ENCODE results near the gene C22orf31.
A peak's percentile ranks its signal among the peaks of the same experiment; 100 is the strongest.
"Not testable (repeated sequence)": the region's sequence is repeated elsewhere in the genome, so short reads cannot be mapped to it uniquely, and the experiment has no call there.

Gene C22orf31

GRCh38 chr22:29060251-29060869, 1.3 kb downstream of the C22orf31 start:
- no peak overlapping the region for H3K27ac ChIP-seq
- DNase-seq (ENCODE audit: low read depth, low spot score) = no peak

- no peak overlapping the region for H3K27ac ChIP-seq
- DNase-seq (ENCODE audit: low read depth, low spot score) = no peak
These were observed 5.2 kb downstream of the C22orf31 start for GRCh38 chr22:29056472-29056871.

GRCh38 chr22:29055192-29055830, 6.3 kb downstream of the C22orf31 start:
- H3K27ac ChIP-seq = no peak overlapping the region
- no peak for DNase-seq (ENCODE audit: low read depth, low spot score)

DNA sequence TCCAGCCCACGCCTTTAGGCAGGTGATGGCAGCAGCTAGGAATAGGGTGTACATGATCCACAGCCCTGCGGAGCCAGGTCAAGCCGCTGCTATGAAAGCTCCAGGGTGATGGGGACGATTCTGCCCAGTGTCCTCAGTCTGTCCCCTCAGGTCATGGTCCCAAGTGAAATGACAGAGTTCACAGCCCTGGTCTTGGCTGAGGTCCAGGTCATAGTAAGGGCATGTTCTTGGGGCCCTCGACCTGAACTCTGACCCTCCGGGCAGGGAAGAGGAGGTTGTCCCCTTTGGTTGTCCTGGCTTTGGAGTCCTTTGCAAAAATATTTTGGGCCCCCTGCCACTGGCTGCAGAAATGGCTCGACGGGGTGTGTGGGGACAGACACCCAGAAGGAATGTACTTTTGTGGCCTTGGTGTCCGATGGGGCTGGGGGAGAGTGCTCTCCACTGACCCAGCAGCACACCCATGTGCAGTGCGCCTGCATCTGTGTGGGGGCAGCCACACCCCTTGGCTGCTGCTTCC, 7.3 kb downstream of the C22orf31 start:
- no peak for DNase-seq (ENCODE audit: low read depth, low spot score)
- no peak overlapping the region for H3K27ac ChIP-seq

GRCh38 chr22:29053048-29053702, 8.5 kb downstream of the C22orf31 start:
- H3K27ac ChIP-seq = no peak overlapping the region
- DNase-seq (ENCODE audit: low read depth, low spot score) = no peak

- no peak for DNase-seq (ENCODE audit: low read depth, low spot score)
- no peak overlapping the region for H3K27ac ChIP-seq
These were observed 11.2 kb downstream of the C22orf31 start for GRCh38 chr22:29050457-29050856.

DNA sequence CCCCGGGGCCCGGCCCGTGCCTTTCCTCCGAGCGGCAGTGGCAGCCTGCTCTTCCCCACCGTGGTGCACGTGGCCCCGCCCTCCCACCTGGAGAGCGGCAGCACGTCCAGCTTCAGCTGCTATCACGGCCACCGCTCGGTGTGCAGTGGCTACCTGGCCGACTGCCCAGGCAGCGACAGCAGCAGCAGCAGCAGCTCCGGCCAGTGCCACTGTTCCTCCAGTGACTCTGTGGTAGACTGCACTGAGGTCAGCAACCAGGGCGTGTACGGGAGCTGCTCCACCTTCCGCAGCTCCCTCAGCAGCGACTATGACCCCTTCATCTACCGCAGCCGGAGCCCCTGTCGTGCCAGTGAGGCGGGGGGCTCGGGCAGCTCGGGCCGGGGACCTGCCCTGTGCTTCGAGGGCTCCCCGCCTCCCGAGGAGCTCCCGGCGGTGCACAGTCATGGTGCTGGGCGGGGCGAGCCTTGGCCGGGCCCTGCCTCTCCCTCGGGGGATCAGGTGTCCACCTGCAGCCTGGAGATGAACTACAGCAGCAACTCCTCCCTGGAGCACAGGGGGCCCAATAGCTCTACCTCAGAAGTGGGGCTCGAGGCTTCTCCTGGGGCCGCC, 11.9 kb downstream of the C22orf31 start:
- no peak for DNase-seq (ENCODE audit: low read depth, low spot score)
- H3K27ac ChIP-seq = no peak overlapping the region

GRCh38 chr22:29048822-29049654, 12.6 kb downstream of the C22orf31 start:
- DNase-seq (ENCODE audit: low read depth, low spot score) = no peak
- H3K27ac ChIP-seq = no peak overlapping the region

DNA sequence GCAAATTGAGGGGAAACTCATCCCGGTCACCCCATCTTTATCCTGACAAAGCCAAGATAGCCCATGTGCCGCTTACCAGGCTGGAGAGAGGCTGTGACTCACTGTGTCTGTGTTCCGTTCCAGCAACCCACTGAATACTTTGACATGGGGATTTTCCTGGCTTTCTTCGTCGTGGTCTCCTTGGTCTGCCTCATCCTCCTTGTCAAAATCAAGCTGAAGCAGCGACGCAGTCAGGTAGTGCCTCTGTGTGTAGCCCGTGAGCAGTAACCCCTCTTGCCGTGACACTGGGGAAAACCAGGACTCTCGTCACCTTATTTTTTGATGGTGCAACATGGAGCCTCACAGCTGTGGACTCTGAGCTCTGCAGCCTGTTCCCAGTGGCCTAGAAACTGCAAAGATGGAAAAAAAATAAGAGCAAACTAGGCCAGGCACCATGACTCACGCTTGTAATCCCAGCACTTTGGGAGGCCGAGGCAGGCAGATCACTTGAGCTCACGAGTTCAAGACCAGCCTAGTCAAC, 16.9 kb downstream of the C22orf31 start:
- H3K27ac ChIP-seq = no peak overlapping the region

DNA sequence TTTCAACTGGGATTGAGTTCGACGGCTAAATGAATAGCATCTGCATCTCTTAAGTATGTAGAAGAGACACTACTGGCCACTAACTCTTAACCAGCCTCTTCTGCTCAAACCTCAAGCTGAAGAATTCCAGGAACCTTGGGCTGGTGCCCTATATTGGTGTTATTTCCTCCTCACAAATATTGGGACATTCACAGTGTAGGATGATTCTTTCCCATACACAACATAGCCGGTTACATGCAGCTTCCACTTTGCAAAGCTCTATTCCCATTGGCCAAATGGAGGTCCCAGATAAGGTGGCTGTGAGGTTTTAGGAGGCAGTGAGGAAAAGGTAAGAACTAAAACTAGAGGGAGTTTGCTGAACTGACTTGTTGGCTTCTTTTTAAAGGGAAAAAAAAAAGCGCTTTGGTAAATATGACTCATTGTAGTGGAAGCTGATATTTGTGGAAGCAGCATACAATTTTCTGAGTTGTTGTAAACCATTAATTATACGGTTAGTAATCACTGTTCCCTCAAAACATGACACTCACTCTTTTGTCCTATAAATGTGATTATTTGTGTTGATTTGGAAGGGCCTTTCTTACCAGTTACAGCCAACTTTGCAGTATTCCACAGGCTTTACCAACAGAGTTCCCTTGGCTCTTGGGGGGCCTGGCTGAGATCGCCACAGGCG, 17.6 kb downstream of the C22orf31 start:
- no peak for DNase-seq (ENCODE audit: low read depth, low spot score)
- no peak overlapping the region for H3K27ac ChIP-seq

More for the DNA sequence above, 16.9 kb downstream of the C22orf31 start:
- DNase-seq (ENCODE audit: low read depth, low spot score) = no peak

- H3K27ac ChIP-seq = no peak overlapping the region
- DNase-seq (ENCODE audit: low read depth, low spot score) = no peak
These were observed 20.2 kb downstream of the C22orf31 start for GRCh38 chr22:29041408-29041807.

- H3K27ac ChIP-seq = no peak overlapping the region
- DNase-seq (ENCODE audit: low read depth, low spot score) = no peak
These were observed 21.0 kb downstream of the C22orf31 start for GRCh38 chr22:29040385-29041275.

DNA sequence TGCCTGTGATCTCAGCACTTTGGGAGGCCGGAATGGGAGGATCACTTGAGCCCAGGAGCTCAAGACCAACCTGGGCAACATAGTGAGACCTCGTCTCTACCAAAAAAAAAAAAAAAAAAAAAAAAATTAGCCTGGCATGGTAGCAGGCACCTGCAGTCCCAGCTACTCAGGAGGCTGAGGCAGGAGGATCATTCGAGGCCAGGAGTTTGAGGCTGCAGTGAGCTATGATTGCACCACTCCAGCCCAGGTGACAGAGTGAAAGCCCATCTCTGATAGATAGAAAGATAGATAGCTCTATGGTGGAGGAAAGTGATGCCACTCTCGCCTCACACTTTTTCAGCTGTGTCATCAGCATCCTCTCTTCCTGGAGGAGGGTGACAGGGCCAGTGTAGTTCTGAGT, 21.9 kb downstream of the C22orf31 start:
- not testable (repeated sequence) for H3K27ac ChIP-seq; DNase-seq (ENCODE audit: low read depth, low spot score)

DNA sequence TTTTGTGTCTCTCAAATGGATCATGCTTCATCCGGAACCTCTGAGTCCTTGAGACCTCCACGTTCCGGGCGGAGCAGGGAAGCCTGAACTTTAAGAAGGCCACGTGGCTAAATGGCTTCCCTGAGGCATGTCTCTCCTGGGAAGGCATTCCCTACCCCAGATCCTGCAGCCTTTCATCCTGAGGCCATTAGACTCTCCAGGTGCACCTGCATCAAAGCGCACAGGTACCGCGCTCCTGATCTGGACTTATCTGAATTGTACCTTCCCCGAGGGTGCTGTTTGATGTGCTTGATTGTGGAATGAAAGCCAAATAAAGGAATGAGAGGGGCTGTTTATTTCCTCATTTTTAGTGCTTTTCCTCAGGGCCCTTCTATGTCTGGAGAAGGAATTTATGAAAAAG, 22.5 kb downstream of the C22orf31 start:
- H3K27ac ChIP-seq = no peak overlapping the region
- DNase-seq (ENCODE audit: low read depth, low spot score) = no peak

DNA sequence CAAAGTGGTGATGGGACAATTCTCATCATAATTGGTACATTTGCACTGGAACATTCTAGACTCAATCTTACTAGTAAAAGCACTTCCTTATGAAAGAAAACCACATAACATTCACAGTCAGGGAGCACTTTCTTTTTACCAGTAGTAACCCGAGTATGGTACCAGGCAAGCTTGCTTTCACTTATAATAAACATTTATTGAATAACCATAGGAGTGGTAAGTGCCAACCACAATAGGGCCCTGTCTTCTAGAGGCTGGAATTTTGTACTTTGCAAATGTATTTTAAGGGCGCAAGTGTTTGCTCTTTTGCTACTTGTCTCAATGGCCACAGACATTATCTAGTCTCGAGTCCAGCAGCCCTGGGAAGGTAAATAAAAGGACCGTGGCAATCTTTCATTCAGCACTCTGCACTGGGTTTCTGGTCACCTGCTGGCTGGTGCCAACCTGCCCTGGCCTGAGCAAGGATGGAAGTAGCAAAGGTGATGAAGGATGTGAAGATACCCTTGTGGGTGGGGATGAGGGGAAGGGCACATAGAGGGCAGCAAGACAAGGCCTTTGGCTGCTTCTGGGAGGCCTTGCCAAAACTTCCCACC, 24.2 kb downstream of the C22orf31 start:
- no peak overlapping the region for H3K27ac ChIP-seq
- DNase-seq (ENCODE audit: low read depth, low spot score) = no peak

GRCh38 chr22:29032584-29032983, 29.0 kb downstream of the C22orf31 start:
- DNase-seq (ENCODE audit: low read depth, low spot score) = no peak
- no peak overlapping the region for H3K27ac ChIP-seq

DNA sequence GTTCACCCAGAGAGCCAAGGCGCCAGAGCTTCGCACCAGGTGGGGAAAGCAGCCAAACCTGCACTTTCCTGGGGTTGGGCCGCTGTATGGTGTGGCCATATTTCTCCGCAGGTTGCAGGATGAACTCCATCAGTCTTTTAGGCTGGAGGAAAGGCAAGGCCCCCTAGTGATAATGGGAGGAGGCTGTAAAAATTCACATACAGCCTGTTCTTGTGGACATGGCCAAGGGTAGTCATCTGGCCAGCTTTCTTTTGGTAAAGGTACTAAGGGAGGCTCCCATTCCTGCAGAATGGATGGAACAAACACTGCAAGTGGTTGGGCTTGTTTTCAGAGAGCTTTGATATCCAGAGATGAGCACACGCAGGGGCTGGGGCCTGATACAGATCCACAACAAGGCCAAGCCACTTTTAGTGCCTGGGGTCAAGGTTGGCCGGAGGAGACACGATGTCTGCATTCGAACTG, 29.6 kb downstream of the C22orf31 start:
- peak overlapping the region; percentile 69 for H3K27ac ChIP-seq
- DNase-seq (ENCODE audit: low read depth, low spot score) = no peak

Measured in epithelial cell of prostate (primary cell).